Measurements from ENCODE around the gene TSPO2. TPM values are rescaled to one million over a fixed set of nuclear protein-coding genes. Genes with fewer than 3 reads are reported as not detected.

The TSPO2 gene
- total RNA-seq, 1 donor from 2014 or later, result 1.0 TPM

DNA sequence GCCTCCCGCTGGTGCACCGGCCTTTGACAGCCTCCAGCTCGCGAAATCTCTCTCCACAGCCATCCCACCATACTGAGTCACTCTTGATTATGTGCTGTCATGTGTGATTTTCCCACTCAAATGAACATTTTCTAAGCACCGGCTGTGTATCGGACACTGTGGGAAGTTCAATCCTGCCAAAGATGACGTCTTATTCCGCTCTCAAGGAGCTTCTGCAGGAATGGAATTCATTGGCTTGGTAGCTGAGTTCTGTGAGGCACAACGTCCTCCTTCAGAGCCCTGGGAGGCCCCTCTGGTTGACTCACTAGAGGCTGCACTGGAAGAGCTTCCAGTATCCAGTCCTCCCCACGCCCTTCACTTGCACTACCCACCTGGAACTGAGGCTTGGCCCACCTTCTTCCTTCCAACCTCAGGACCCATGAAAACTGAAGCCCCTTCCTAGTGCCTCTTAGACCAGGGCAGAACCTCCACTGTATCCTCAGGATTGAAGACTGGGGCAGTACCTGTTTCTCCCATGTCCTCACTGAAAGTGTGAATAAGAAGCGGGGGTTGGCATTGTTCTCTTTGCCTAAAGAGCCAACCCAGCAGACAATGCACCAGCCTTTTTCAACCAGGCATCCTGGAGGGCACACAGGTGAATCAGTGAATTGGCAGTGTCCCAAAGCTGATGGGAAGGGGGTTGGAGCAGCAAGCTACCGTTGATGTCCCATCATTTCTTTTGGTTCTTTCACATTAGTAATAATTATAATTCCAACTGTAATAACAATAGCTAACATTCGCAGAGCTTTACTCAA is 5.0 kb upstream of the TSPO2 start:
- no peak overlapping the region for H3K27ac ChIP-seq (ENCODE audit: low read depth, low read length)
- H3K4me3 ChIP-seq (ENCODE audit: low read length in 3 of 3), result no peak overlapping the region
- H3K4me1 ChIP-seq (ENCODE audit: control insufficient read depth in 3 of 3, insufficient read depth in 3 of 3, low read length in 3 of 3), result peaks cover 0 to 21% (median 6%) of the 10 kb centered on the region in 3 donors
- no peaks in the 10 kb centered on the region for H3K9me3 ChIP-seq (ENCODE audit: control insufficient read depth in 3 of 3, low read length in 3 of 3)
- H3K36me3 ChIP-seq (ENCODE audit: control insufficient read depth in 3 of 3, insufficient read depth in 3 of 3, low read length in 3 of 3), result no peaks in the 10 kb centered on the region
- H3K9ac ChIP-seq (ENCODE audit: low read depth in 1 of 3, low read length in 3 of 3), result no peak overlapping the region
- no peaks in the 10 kb centered on the region for H3K27me3 ChIP-seq (ENCODE audit: control insufficient read depth in 3 of 3, insufficient read depth in 3 of 3, low read length in 3 of 3)

DNA sequence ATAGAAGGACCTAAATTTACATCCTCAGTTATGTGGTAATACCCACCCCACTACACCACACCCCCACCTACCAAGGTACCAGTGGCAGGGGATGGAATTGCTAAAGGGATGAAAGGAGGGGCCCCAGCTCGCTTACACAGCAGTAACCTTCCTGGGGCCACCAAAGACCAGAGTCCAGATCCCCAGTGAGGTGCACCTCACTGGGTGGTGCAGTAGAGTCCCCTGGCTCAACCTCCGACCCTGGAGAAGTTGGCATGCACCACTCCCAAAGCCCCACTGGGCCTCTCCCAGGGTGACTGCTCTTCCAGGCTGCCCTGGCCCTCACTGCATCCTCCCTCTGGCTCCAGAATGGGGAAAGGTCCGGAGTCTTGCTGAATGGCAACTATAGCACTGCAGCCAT is 4.1 kb upstream of the TSPO2 start:
- H3K4me3 ChIP-seq (ENCODE audit: low read length in 3 of 3), result no peak overlapping the region
- no peaks in the 10 kb centered on the region for H3K36me3 ChIP-seq (ENCODE audit: control insufficient read depth in 3 of 3, insufficient read depth in 3 of 3, low read length in 3 of 3)
- H3K27me3 ChIP-seq (ENCODE audit: control insufficient read depth in 3 of 3, insufficient read depth in 3 of 3, low read length in 3 of 3), result no peaks in the 10 kb centered on the region
- peaks cover 0 to 21% (median 6%) of the 10 kb centered on the region in 3 donors for H3K4me1 ChIP-seq (ENCODE audit: control insufficient read depth in 3 of 3, insufficient read depth in 3 of 3, low read length in 3 of 3)
- H3K9ac ChIP-seq (ENCODE audit: low read depth in 1 of 3, low read length in 3 of 3), result no peak overlapping the region
- no peak overlapping the region for H3K27ac ChIP-seq (ENCODE audit: low read depth, low read length)
- no peaks in the 10 kb centered on the region for H3K9me3 ChIP-seq (ENCODE audit: control insufficient read depth in 3 of 3, low read length in 3 of 3)

DNA sequence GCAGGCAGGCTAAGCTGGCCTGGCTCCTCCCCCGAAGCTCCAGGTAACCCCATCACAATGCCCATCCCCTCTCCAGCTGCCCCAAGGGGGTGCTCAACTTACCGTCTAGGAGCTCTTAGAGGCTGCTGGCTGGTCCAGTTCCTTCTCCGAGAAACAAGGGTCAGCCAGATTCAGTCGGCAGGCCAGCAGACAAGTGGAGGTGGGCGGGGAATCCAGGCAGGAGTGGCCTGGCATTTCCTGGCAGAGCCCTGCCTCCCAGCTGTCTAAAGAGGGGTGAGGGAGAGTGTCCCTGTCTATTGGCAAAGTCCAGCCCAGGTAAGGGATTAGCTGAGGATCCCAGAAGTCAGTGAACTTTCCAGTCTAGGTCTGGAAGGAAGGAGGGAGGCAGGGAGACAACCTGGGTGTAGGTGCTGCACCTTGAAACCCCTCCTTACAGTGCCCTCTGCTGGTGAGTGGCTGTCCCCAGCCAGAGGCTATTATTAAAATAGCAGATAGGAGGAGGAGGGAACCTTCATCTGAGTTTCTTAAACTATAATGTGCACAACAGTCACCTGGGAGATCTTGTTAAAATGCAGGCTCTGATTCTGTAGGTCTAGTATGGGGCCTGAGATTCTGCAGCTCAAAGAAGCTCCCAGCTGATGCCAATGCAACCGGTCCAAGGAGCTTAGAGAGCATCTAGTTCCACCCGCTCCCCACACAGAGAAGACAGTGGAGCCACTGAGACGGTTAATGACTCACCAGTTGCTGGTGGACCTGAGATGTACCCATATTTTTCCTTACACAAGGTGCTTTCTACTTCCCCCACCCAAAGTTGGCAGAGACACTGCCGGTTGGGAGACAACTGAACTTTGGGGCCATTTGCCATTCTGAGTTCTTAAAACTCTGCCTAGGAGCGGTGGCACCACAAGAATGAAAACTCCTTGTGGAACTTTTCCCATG is 2.9 kb upstream of the TSPO2 start, which contains the start of gene UNC5CL:
TSS of gene UNC5CL (minus strand) at position 162 of the 939 bp plus-strand sequence. CDS start 4,147 bp downstream, outside the sequence.
- H3K36me3 ChIP-seq (ENCODE audit: control insufficient read depth in 3 of 3, insufficient read depth in 3 of 3, low read length in 3 of 3), result no peaks in the 10 kb centered on the region
- no peaks in the 10 kb centered on the region for H3K9me3 ChIP-seq (ENCODE audit: control insufficient read depth in 3 of 3, low read length in 3 of 3)
- H3K9ac ChIP-seq (ENCODE audit: low read depth in 1 of 3, low read length in 3 of 3), result no peak within 1 kb of the TSS
- H3K27ac ChIP-seq (ENCODE audit: low read depth, low read length), result no peak within 1 kb of the TSS
- no peaks in the 10 kb centered on the region for H3K27me3 ChIP-seq (ENCODE audit: control insufficient read depth in 3 of 3, insufficient read depth in 3 of 3, low read length in 3 of 3)
- H3K4me3 ChIP-seq (ENCODE audit: low read length in 3 of 3), result no peak within 1 kb of the TSS
- peaks cover 0 to 21% (median 6%) of the 10 kb centered on the region in 3 donors for H3K4me1 ChIP-seq (ENCODE audit: control insufficient read depth in 3 of 3, insufficient read depth in 3 of 3, low read length in 3 of 3)

DNA sequence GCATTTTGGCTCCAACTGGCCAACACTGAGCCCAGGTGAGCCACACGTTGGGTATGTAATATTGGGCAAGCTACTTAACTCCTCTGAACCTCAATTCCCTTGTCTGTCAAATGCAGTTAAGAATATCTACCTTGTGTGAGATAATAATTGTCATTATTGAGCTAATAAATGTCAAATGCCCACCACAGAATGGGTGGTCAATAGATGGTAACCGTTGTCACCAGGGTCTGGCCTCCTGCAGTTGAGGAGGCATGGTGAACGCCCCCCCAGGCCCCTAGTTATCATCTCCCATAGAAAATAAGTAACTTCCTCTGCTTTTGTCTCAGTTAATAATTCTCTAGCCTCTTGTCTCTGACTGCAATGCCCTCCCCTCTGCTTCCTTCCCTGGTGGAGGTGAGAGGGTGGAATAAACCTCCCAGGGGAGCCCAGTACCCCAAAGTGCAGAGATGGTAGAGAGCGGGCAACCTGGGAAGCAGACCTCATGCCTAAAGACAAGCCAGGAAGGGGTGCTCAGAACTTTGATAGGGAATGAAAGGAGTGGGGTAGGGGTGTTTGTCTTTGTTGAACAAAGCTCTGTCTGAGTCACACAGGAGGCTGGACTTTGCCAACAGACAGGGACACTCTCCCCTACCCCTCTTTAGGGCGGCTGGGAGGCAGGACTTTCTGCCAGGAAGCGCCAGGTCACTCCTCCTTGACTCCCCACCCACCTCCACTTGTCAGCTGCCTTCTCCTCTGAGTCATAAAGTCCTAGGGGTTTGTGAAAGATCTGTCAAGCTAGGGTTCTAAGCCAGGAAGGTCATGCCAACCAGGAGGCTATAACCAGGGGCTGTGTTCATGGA is 1.9 kb upstream of the TSPO2 start:
- peak overlapping the region in 1 of 3 donors; percentile 20 for H3K9ac ChIP-seq (ENCODE audit: low read depth in 1 of 3, low read length in 3 of 3)
- no peaks in the 10 kb centered on the region for H3K9me3 ChIP-seq (ENCODE audit: control insufficient read depth in 3 of 3, low read length in 3 of 3)
- H3K27me3 ChIP-seq (ENCODE audit: control insufficient read depth in 3 of 3, insufficient read depth in 3 of 3, low read length in 3 of 3), result no peaks in the 10 kb centered on the region
- peaks cover 3 to 21% (median 6%) of the 10 kb centered on the region in 3 donors for H3K4me1 ChIP-seq (ENCODE audit: control insufficient read depth in 3 of 3, insufficient read depth in 3 of 3, low read length in 3 of 3)
- H3K4me3 ChIP-seq (ENCODE audit: low read length in 3 of 3), result no peak overlapping the region
- H3K36me3 ChIP-seq (ENCODE audit: control insufficient read depth in 3 of 3, insufficient read depth in 3 of 3, low read length in 3 of 3), result no peaks in the 10 kb centered on the region
- no peak overlapping the region for H3K27ac ChIP-seq (ENCODE audit: low read depth, low read length)

DNA sequence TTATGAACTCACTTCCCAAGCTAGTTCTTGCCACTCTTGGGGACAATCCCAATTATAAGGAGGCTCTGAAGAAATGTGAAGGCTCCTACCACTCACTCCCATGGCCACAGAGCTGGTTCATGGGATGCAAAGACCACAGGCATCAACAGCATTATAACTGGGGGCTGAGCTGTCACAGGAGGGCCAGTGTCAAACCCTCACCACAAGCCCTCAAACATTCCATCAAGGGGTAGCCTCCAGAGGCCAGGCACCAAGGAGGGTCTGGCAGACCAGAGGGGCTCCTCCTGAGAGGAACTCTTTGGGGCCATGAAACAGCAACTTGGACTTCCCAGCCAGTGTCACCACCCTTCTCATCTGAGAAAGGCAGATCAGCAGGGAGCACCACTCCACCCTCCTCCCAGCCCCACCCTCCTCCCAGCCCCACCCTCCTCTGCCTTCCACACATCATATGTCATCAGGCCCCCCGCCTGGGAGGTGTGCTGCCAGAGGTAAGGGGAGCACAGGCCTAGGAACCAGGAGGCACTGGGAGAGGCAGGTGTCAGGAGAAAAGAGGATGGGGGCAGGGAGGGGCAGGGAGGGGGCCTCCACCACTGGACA is 1.2 kb upstream of the TSPO2 start:
- Histone ChIP-seq H3K9me3 (ENCODE audit: control insufficient read depth in 3 of 3, low read length in 3 of 3) (no peaks in the 10 kb centered on the region), H3K4me3 (ENCODE audit: low read length in 3 of 3) (no peak overlapping the region), H3K9ac (ENCODE audit: low read depth in 1 of 3, low read length in 3 of 3) (no peak overlapping the region), H3K36me3 (ENCODE audit: control insufficient read depth in 3 of 3, insufficient read depth in 3 of 3, low read length in 3 of 3) (no peaks in the 10 kb centered on the region), H3K4me1 (ENCODE audit: control insufficient read depth in 3 of 3, insufficient read depth in 3 of 3, low read length in 3 of 3) (peaks cover 8 to 28% (median 10%) of the 10 kb centered on the region in 3 donors), H3K27me3 (ENCODE audit: control insufficient read depth in 3 of 3, insufficient read depth in 3 of 3, low read length in 3 of 3) (no peaks in the 10 kb centered on the region), H3K27ac (ENCODE audit: low read depth, low read length) (no peak overlapping the region)

DNA sequence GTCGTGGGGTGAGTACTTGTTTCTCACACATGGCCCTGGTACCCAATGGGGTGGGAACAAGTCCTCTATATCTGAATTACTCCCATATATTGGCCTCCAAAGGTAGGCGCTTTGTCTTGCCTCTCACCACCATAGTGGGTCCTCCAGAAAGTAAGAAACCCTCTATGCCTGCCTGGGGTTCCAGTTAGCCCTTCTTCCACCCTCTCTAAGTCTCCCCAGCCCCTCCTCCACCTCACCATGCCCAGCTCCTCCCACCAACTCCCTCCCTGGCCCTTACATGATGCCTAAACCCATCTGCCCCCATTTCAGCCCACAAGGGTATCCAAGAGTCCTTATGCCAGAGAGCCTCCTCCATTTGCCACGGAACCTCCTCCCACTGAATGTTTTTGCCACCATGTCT is 884 bp downstream of the TSPO2 start:
- Histone ChIP-seq H3K27me3 (ENCODE audit: control insufficient read depth in 3 of 3, insufficient read depth in 3 of 3, low read length in 3 of 3) (no peaks in the 10 kb centered on the region), H3K27ac (ENCODE audit: low read depth, low read length) (no peak overlapping the region), H3K4me1 (ENCODE audit: control insufficient read depth in 3 of 3, insufficient read depth in 3 of 3, low read length in 3 of 3) (peaks cover 23 to 48% (median 28%) of the 10 kb centered on the region in 3 donors)

DNA sequence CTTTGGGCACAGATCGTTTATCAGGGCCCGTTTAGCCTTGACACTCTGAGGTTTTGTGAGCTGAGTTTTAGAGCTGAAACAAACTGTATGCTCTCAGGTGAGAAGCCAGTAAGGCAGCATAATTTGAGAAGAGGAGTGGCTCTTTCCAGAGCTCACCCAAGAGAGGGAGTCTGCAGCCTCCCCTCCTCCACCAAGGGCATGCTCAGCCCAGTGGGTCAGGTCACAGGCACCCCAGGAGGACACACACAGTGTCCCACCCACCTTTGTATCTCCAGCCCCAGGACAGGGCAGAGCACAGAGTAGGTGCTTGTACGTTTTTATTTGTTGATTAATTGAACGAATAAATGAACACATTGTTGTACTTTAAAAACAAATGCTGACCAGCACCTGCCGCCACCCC is 3.4 kb downstream of the TSPO2 start:
- no peak overlapping the region for H3K9ac ChIP-seq (ENCODE audit: low read depth in 1 of 3, low read length in 3 of 3)
- no peaks in the 10 kb centered on the region for H3K36me3 ChIP-seq (ENCODE audit: control insufficient read depth in 3 of 3, insufficient read depth in 3 of 3, low read length in 3 of 3)
- H3K27ac ChIP-seq (ENCODE audit: low read depth, low read length), result no peak overlapping the region
- H3K27me3 ChIP-seq (ENCODE audit: control insufficient read depth in 3 of 3, insufficient read depth in 3 of 3, low read length in 3 of 3), result no peaks in the 10 kb centered on the region
- H3K4me1 ChIP-seq (ENCODE audit: control insufficient read depth in 3 of 3, insufficient read depth in 3 of 3, low read length in 3 of 3), result peaks cover 42 to 54% (median 52%) of the 10 kb centered on the region in 3 donors
- no peak overlapping the region for H3K4me3 ChIP-seq (ENCODE audit: low read length in 3 of 3)
- H3K9me3 ChIP-seq (ENCODE audit: control insufficient read depth in 3 of 3, low read length in 3 of 3), result no peaks in the 10 kb centered on the region

More for the DNA sequence above, 884 bp downstream of the TSPO2 start:
- Histone ChIP-seq H3K9ac (ENCODE audit: low read depth in 1 of 3, low read length in 3 of 3) (no peak overlapping the region), H3K9me3 (ENCODE audit: control insufficient read depth in 3 of 3, low read length in 3 of 3) (no peaks in the 10 kb centered on the region), H3K36me3 (ENCODE audit: control insufficient read depth in 3 of 3, insufficient read depth in 3 of 3, low read length in 3 of 3) (no peaks in the 10 kb centered on the region), H3K4me3 (ENCODE audit: low read length in 3 of 3) (no peak overlapping the region)

DNA sequence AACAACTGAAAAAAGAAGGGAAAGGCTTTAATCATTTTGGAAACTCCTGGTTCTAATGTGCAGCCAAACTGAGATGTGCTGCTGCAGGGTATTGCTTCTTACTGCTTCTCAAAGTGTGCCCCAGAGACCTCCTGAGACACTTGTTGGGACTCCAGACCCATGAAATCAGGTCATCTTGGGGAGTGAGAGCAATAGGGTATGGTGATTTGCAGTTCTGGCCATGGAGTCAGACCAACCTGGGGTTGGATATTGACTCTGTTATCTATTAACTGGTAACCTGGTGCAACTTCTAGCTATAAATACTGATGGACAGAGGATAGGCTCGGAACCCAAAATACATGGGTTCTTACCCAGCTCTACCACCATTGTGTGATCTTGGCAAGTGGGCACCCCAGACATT is 3.8 kb downstream of the TSPO2 start:
- H3K4me1 ChIP-seq (ENCODE audit: control insufficient read depth in 3 of 3, insufficient read depth in 3 of 3, low read length in 3 of 3), result peaks cover 44 to 56% (median 52%) of the 10 kb centered on the region in 3 donors
- no peaks in the 10 kb centered on the region for H3K9me3 ChIP-seq (ENCODE audit: control insufficient read depth in 3 of 3, low read length in 3 of 3)
- H3K27me3 ChIP-seq (ENCODE audit: control insufficient read depth in 3 of 3, insufficient read depth in 3 of 3, low read length in 3 of 3), result no peaks in the 10 kb centered on the region
- no peaks in the 10 kb centered on the region for H3K36me3 ChIP-seq (ENCODE audit: control insufficient read depth in 3 of 3, insufficient read depth in 3 of 3, low read length in 3 of 3)
- H3K4me3 ChIP-seq (ENCODE audit: low read length in 3 of 3), result no peak overlapping the region
- no peak overlapping the region for H3K9ac ChIP-seq (ENCODE audit: low read depth in 1 of 3, low read length in 3 of 3)
- no peak overlapping the region for H3K27ac ChIP-seq (ENCODE audit: low read depth, low read length)

DNA sequence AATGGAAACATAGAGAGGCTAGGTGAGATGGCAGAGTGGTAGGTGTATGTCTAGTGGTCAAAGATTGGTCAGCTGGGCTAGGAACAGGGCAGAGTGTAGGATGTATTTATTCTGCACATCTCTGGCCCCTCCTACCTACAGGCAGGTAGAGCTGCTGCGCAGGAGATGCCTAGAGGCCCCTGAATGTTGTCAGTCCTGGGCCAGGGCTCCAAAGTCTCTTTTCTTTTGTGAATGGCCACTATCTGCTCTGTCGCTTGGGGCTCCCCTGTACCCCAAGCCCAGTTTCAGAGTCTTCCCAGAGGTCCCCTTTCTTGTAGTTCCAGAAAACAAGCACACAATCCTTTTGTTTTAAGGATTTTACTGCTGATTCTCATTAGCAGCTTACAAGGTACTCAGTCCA is 5.0 kb downstream of the TSPO2 start:
- H3K9me3 ChIP-seq (ENCODE audit: control insufficient read depth in 3 of 3, low read length in 3 of 3), result no peaks in the 10 kb centered on the region
- no peak overlapping the region for H3K9ac ChIP-seq (ENCODE audit: low read depth in 1 of 3, low read length in 3 of 3)
- no peak overlapping the region for H3K4me3 ChIP-seq (ENCODE audit: low read length in 3 of 3)
- H3K27me3 ChIP-seq (ENCODE audit: control insufficient read depth in 3 of 3, insufficient read depth in 3 of 3, low read length in 3 of 3), result no peaks in the 10 kb centered on the region
- H3K36me3 ChIP-seq (ENCODE audit: control insufficient read depth in 3 of 3, insufficient read depth in 3 of 3, low read length in 3 of 3), result no peaks in the 10 kb centered on the region
- peaks cover 56 to 69% (median 63%) of the 10 kb centered on the region in 3 donors for H3K4me1 ChIP-seq (ENCODE audit: control insufficient read depth in 3 of 3, insufficient read depth in 3 of 3, low read length in 3 of 3)
- H3K27ac ChIP-seq (ENCODE audit: low read depth, low read length), result no peak overlapping the region

Measured in skeletal muscle tissue (tissue), 4 donors.